Measurements from ENCODE around the gene KRT86. TPM values are rescaled to one million over a fixed set of nuclear protein-coding genes. Genes with fewer than 3 reads are reported as not detected.

KRT86 gene
- total RNA-seq, 1 donor = under 0.01 TPM

DNA sequence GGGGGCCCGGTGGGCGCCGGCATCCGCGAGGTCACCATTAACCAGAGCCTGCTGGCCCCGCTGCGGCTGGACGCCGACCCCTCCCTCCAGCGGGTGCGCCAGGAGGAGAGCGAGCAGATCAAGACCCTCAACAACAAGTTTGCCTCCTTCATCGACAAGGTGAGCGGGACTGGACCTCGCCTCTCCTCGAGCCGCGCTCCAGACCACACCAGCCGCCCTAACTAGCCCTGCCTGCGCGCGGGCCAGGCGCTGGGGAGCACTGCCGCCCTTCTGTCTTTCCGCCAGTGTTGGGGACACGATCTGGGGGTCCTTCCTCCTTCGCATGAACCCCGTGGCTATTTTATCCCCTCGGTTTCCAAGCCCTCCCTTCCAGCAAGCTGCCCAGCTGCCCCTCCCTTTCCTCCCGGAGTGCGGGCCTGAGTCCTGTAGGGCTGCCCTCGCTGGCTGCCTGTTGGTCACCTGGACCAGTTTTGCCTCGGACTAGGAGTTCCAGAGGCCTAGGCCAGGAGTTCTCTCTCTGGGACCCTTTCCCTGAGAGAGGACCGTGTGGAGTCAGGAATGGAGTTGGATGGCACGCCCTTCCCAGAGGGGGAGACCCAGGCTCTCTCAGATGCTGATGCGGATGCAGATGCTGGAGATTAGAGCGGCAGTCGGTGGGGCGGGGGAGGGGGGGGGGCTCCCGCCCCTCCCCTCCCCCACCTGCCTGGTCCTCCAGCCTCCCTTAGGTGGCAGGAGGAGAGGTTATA, 40.8 kb upstream of the KRT86 start:
- no peak for TF ChIP-seq CTCF (IDR thresholded peaks at IDR 0.05; ENCODE audit: insufficient read depth, low read depth, low read length)
- no peak overlapping the region for H3K4me3 ChIP-seq (ENCODE audit: low read depth, low read length)

DNA sequence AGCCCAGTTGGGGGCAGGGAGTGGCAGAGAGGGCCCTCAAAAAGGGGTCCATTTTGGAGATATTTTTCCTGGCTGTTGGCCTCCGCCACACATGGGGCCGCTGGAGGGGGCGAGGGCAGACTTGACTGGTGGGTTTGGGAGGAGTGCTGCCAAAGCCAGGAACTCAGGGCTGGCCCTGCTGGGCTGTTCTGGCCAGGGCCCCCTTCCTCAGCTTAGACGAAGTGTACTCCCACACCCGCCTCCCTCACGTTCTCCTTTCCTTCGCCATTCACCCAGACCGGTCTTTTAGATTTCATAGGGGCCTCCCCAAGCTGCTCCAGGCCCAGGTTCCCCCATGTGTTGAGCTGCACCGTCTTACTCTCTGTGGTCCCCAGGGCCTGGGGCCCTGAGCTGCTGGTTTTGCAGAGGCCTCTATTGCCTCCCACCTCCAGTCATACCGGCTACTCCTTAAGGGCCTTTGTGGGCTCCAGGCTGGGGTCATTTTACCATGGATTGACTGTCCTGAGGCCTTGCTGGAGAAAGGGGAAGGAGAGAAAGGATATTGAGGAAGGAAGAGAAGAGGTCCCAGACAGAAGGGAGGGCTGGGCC, 40.1 kb upstream of the KRT86 start:
- no peak for DNase-seq (ENCODE audit: low read depth)
- TF ChIP-seq CTCF (IDR thresholded peaks at IDR 0.05; ENCODE audit: insufficient read depth, low read depth, low read length) = no peak
- no peak overlapping the region for H3K4me3 ChIP-seq (ENCODE audit: low read depth, low read length)

More for the DNA sequence above, 40.8 kb upstream of the KRT86 start:
- no peak for DNase-seq (ENCODE audit: low read depth)

- DNase-seq (ENCODE audit: low read depth) = no peak
- TF ChIP-seq CTCF (IDR thresholded peaks at IDR 0.05; ENCODE audit: insufficient read depth, low read depth, low read length) = no peak
- no peak overlapping the region for H3K4me3 ChIP-seq (ENCODE audit: low read depth, low read length)
Measured at GRCh38 chr12:52235001-52235764, 39.3 kb upstream of the KRT86 start.

GRCh38 chr12:52235822-52236361, 38.6 kb upstream of the KRT86 start:
- no peak overlapping the region for H3K4me3 ChIP-seq (ENCODE audit: low read depth, low read length)
- no peak for TF ChIP-seq CTCF (IDR thresholded peaks at IDR 0.05; ENCODE audit: insufficient read depth, low read depth, low read length)
- no peak for DNase-seq (ENCODE audit: low read depth)

- TF ChIP-seq CTCF (IDR thresholded peaks at IDR 0.05; ENCODE audit: insufficient read depth, low read depth, low read length) = no peak
- no peak for DNase-seq (ENCODE audit: low read depth)
- H3K4me3 ChIP-seq (ENCODE audit: low read depth, low read length) = no peak overlapping the region
Measured at GRCh38 chr12:52236386-52237050, 37.9 kb upstream of the KRT86 start.

DNA sequence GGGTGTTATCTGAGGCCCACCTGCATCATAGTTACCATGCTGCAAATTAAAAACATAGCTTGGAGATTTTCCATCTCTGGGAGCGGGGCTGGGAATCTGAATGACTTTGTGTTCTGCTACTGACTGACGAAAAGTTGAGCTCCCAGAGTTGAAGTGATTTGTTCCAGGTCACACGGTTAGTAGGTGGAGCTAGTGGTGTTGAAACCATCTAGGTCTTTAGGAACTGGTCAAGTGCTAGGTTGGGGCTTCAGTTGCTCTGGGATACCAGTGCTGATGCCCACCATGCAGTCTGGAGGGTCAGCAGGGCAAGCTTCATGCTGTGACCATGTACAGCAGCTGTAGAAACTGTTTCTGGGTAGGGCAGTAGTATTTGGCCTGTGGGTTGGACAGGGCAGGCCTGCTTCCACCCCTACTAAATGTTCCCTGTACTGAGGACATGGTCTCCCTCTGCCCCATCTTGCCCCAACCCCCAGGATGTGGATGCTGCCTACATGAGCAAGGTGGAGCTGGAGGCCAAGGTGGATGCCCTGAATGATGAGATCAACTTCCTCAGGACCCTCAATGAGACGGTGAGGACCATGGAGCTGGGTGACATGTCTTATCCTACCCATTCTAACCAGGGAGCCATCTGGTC, 36.1 kb upstream of the KRT86 start:
- no peak for TF ChIP-seq CTCF (IDR thresholded peaks at IDR 0.05; ENCODE audit: insufficient read depth, low read depth, low read length)
- DNase-seq (ENCODE audit: low read depth) = no peak
- H3K4me3 ChIP-seq (ENCODE audit: low read depth, low read length) = no peak overlapping the region
